ENCODE measurements around the gene SRPK3.

- no peak for TF ChIP-seq EZH2phosphoT487 (IDR thresholded peaks at IDR 0.05; ENCODE audit: unreplicated experiment)
- no peak; a peak in 1 of 4 replicates for TF ChIP-seq CTCF (conservative IDR thresholded peaks at IDR 0.05; ENCODE audit: low read depth in 2 of 2)
- TF ChIP-seq POLR2AphosphoS5 (IDR thresholded peaks at IDR 0.05; ENCODE audit: low read depth), result no peak
- no peak for TF ChIP-seq REST (IDR thresholded peaks at IDR 0.05; ENCODE audit: unreplicated experiment)
- no peak for TF ChIP-seq CREB1 (CRISPR knock-in tag; IDR thresholded peaks at IDR 0.05; ENCODE audit: low read depth)
- TF ChIP-seq EZH2 (IDR thresholded peaks at IDR 0.05; ENCODE audit: low read depth, unreplicated experiment), result no peak
- no peak for TF ChIP-seq ETS1 (IDR thresholded peaks at IDR 0.05)
- no peak for TF ChIP-seq STAT1 (IDR thresholded peaks at IDR 0.05; ENCODE audit: unreplicated experiment)
- no peak for TF ChIP-seq JUNB (IDR thresholded peaks at IDR 0.05; ENCODE audit: unreplicated experiment)
- TF ChIP-seq ZNF114 (CRISPR knock-in tag; IDR thresholded peaks at IDR 0.05), result no peak
These were observed 14.6 kb upstream of the SRPK3 start for GRCh38 chrX:153766098-153766817.
